Spleen (tissue), 11 donors: ENCODE results near the gene SMIM35. TPM values are rescaled to one million over a fixed set of nuclear protein-coding genes. Genes with fewer than 3 reads are reported as not detected.

Experiments used
- DNase-seq: peaks from one replicate; pipeline ENCODE4 v3.0.0-alpha.2; 2020
- H3K27ac ChIP-seq, 8 donors: fragments of 200-600 bp; sonication (generic) in 7 of 8; 1 replicate in 4 of 8; 2 replicates in 4 of 8; pipeline versions ENCODE4 v1.5.0 to v1.8.0; 2016 to 2021; ENCODE audit warnings: inconsistent platforms in 4 of 8, mild to moderate bottlenecking in 4 of 8, moderate library complexity in 1 of 8
- H3K27me3 ChIP-seq, 7 donors: fragments of 200-600 bp; sonication (generic) in 6 of 7; replicated peaks in 1 of 7; 1 replicate in 4 of 7; 2 replicates in 3 of 7; pipeline versions ENCODE4 v1.5.0 to v1.8.0; 2016 to 2021; ENCODE audit warnings: inconsistent platforms in 3 of 7, mild to moderate bottlenecking in 1 of 7
- H3K36me3 ChIP-seq, 6 donors: fragments of 200-600 bp; sonication (generic) in 5 of 6; 1 replicate in 4 of 6; 2 replicates in 2 of 6; pipeline versions ENCODE4 v1.5.0 to v1.8.0; 2016 to 2021; ENCODE audit warnings: inconsistent platforms in 2 of 6
- H3K4me1 ChIP-seq, 6 donors: fragments of 200-600 bp; sonication (generic) in 5 of 6; 1 replicate in 3 of 6; 2 replicates in 3 of 6; pipeline versions ENCODE4 v1.5.0 to v1.8.0; 2016 to 2021; ENCODE audit warnings: inconsistent platforms in 3 of 6
- H3K4me3 ChIP-seq, 8 donors: fragments of 200-600 bp; sonication (generic) in 7 of 8; 1 replicate in 4 of 8; 2 replicates in 4 of 8; pipeline versions ENCODE4 v1.5.0 to v1.8.0; 2016 to 2021; ENCODE audit warnings: inconsistent platforms in 4 of 8, mild to moderate bottlenecking in 4 of 8, moderate library complexity in 2 of 8
- H3K9me3 ChIP-seq, 8 donors: fragments of 200-600 bp; sonication (generic) in 7 of 8; 1 replicate in 4 of 8; 2 replicates in 4 of 8; pipeline versions ENCODE4 v1.5.0 to v1.8.0; 2016 to 2021; ENCODE audit warnings: inconsistent platforms in 4 of 8
- CTCF ChIP-seq, 11 experiments: fragments of 200-600 bp in 7 of 11; fragments of 450-650 bp in 4 of 11; sonication (generic) in 4 of 11; IDR thresholded peaks in 8 of 11; conservative IDR thresholded peaks in 3 of 11; 1 replicate in 7 of 11; 2 replicates in 4 of 11; pipeline versions ENCODE4 v1.4.0 to v1.8.0; 2016 to 2021; ENCODE audit warnings: antibody characterized with exemption in 11 of 11, inconsistent platforms in 4 of 11, mild to moderate bottlenecking in 1 of 11
- POLR2A ChIP-seq, 3 donors: fragments of 450-650 bp; IDR thresholded peaks; one replicate each; pipeline ENCODE4 v1.5.1; 2017; ENCODE audit warnings: antibody characterized with exemption in 3 of 3, mild to moderate bottlenecking in 1 of 3
- POLR2AphosphoS5 ChIP-seq, 3 donors: sonication (generic); formaldehyde crosslinking; IDR thresholded peaks; one replicate each; pipeline ENCODE4 v1.5.1; 2017; ENCODE audit warnings: antibody characterized with exemption in 3 of 3
- WGBS, 5 donors: extraction: QIAGEN DNeasy Blood & Tissue Kit in 3 of 5; methylation state at CpG; one replicate each; pipeline versions ENCODE4 v1.1.5 to v1.1.7; 2013 to 2018; 5-methylcytosine and 5-hydroxymethylcytosine counted together
- intact Hi-C: fragments of 100-400 bp; cut with DNase I; formaldehyde crosslinking; loops from one replicate; pipeline ENCODE4 v1.15.0; 2023; ENCODE audit warnings: low total_unique reads
- polyA plus RNA-seq, 3 donors: library from polyadenylated mRNA; stranded (reverse); fragments of 200-250 nt; gene quantifications; one replicate each; pipeline ENCODE4 v1.2.1, GENCODE V29; 2013
- total RNA-seq, 7 donors: library from RNA; depleted of rRNA in 3 of 7; stranded (reverse); fragments of >200 nt in 3 of 7; fragmentation: NEBNext Ultra II Directional in 4 of 7; extraction: Animal tissue kit (Norgen Biotek cat#: 25700) in 4 of 7; gene quantifications; one replicate each; pipeline versions ENCODE4 v1.1.0 to v1.2.1, GENCODE V29; 2016 to 2021
- donor health status: healthy with polysubstance abuse.
- donor health status: DM: no; HTN: no; CAD: no; lungs with moderate emphysema.
- donor health status: DM: no; HTN: no; CAD: no.
- donor health status: Bipolar disorder and iron deficiency.
- donor health status: healthy.
- donor health status: DM: no; HTN: no; CAD: no.
- donor health status: DM: yes; HTN: yes; CAD: no.

SMIM35 gene
- total and polyA plus RNA-seq, 10 donors, result 0.16 to 1.3 (median 0.39) TPM

- intact Hi-C loops, result no loop called here
- TF ChIP-seq POLR2A (IDR thresholded peaks at IDR 0.05) (no peak), CTCF (IDR thresholded peaks at IDR 0.05 in 8 of 11, conservative IDR thresholded peaks at IDR 0.05 in 3 of 11) (no peak), POLR2AphosphoS5 (IDR thresholded peaks at IDR 0.05) (no peak)
- peak; percentile 19 for DNase-seq
- H3K4me1 ChIP-seq, result no peaks in the 10 kb centered on the region
- no peaks in the 10 kb centered on the region for H3K36me3 ChIP-seq
- H3K27me3 ChIP-seq, result no peaks in the 10 kb centered on the region
- no peak overlapping the region for H3K27ac ChIP-seq
- H3K4me3 ChIP-seq, result no peak overlapping the region
- 84 to 99% (median 90%) methylated on average over 6 of the region's 6 CpGs for WGBS, 5 donors
- H3K9me3 ChIP-seq, result no peaks in the 10 kb centered on the region
These were observed 25.1 kb downstream of the SMIM35 start for GRCh38 chr11:118061586-118062125.

- H3K4me3 ChIP-seq, result no peak overlapping the region
- WGBS, 5 donors, result 42 to 65% (median 49%) methylated on average over 7 of the region's 7 CpGs
- H3K4me1 ChIP-seq, result no peaks in the 10 kb centered on the region
- no peaks in the 10 kb centered on the region for H3K36me3 ChIP-seq
- DNase-seq, result no peak
- H3K27me3 ChIP-seq, result no peaks in the 10 kb centered on the region
- H3K27ac ChIP-seq, result no peak overlapping the region
- no peaks in the 10 kb centered on the region for H3K9me3 ChIP-seq
- intact Hi-C loops, result no loop called here
- TF ChIP-seq CTCF (IDR thresholded peaks at IDR 0.05 in 8 of 11, conservative IDR thresholded peaks at IDR 0.05 in 3 of 11) (no peak), POLR2AphosphoS5 (IDR thresholded peaks at IDR 0.05) (no peak), POLR2A (IDR thresholded peaks at IDR 0.05) (no peak)
These were observed 25.9 kb downstream of the SMIM35 start for GRCh38 chr11:118060869-118061268.

GRCh38 chr11:118060081-118060661, 26.6 kb downstream of the SMIM35 start:
- no peak for DNase-seq
- H3K36me3 ChIP-seq, result no peaks in the 10 kb centered on the region
- no peaks in the 10 kb centered on the region for H3K4me1 ChIP-seq
- TF ChIP-seq POLR2AphosphoS5 (IDR thresholded peaks at IDR 0.05) (no peak), POLR2A (IDR thresholded peaks at IDR 0.05) (no peak), CTCF (IDR thresholded peaks at IDR 0.05 in 8 of 11, conservative IDR thresholded peaks at IDR 0.05 in 3 of 11) (no peak)
- intact Hi-C loops, result no loop called here
- H3K27me3 ChIP-seq, result no peaks in the 10 kb centered on the region
- H3K4me3 ChIP-seq, result no peak overlapping the region
- H3K27ac ChIP-seq, result no peak overlapping the region
- no peaks in the 10 kb centered on the region for H3K9me3 ChIP-seq
- 86 to 95% (median 90%) methylated on average over 8 to 10 of the region's 10 CpGs for WGBS, 5 donors

- H3K27ac ChIP-seq, result no peak overlapping the region
- H3K4me1 ChIP-seq, result no peaks in the 10 kb centered on the region
- H3K9me3 ChIP-seq, result no peaks in the 10 kb centered on the region
- TF ChIP-seq POLR2A (IDR thresholded peaks at IDR 0.05), result no peak
- TF ChIP-seq CTCF (IDR thresholded peaks at IDR 0.05 in 8 of 11, conservative IDR thresholded peaks at IDR 0.05 in 3 of 11), result no peak
- TF ChIP-seq POLR2AphosphoS5 (IDR thresholded peaks at IDR 0.05), result no peak
- no peak overlapping the region for H3K4me3 ChIP-seq
- intact Hi-C loops, result loop anchor here (10.0 kb wide), 2 partner anchors 215 to 255 kb away; no protein-coding TSS in a partner anchor
- WGBS, 5 donors, result 85 to 91% (median 87%) methylated on average over 8 to 11 of the region's 11 CpGs
- no peaks in the 10 kb centered on the region for H3K27me3 ChIP-seq
- no peak for DNase-seq
- no peaks in the 10 kb centered on the region for H3K36me3 ChIP-seq
These were observed 27.4 kb downstream of the SMIM35 start for GRCh38 chr11:118059246-118059940.
